HG02884 (cell line): ENCODE data around the gene INPP4A.

Experiments
- ATAC-seq: cut with Tn5 transposase; IDR thresholded peaks from one replicate; pipeline ENCODE4 v1.9.1; 2021; ENCODE audit warnings: mild to moderate bottlenecking, moderate library complexity; ENCODE audit not compliant: unreplicated experiment

Gene INPP4A

GRCh38 chr2:98558852-98559530 lies 114.3 kb downstream of the INPP4A start:
- no peak for ATAC-seq

GRCh38 chr2:98559581-98559980 lies 114.9 kb downstream of the INPP4A start:
- ATAC-seq: no peak

- no peak for ATAC-seq
Observed at GRCh38 chr2:98560256-98560771, 115.7 kb downstream of the INPP4A start.

- ATAC-seq: no peak
Observed at GRCh38 chr2:98561018-98561417, 116.4 kb downstream of the INPP4A start.

GRCh38 chr2:98561902-98562695 lies 117.4 kb downstream of the INPP4A start:
- ATAC-seq: no peak

- ATAC-seq: no peak
Observed at GRCh38 chr2:98563394-98563793, 118.7 kb downstream of the INPP4A start.

GRCh38 chr2:98564541-98565132 lies 120.0 kb downstream of the INPP4A start:
- ATAC-seq: no peak

GRCh38 chr2:98565286-98565860 lies 120.7 kb downstream of the INPP4A start:
- ATAC-seq: no peak

GRCh38 chr2:98565941-98566340 lies 121.3 kb downstream of the INPP4A start:
- ATAC-seq: no peak

- ATAC-seq: no peak
Observed at GRCh38 chr2:98568161-98568956, 123.7 kb downstream of the INPP4A start.

- peak; percentile 54 for ATAC-seq
Observed at GRCh38 chr2:98569197-98569793, 124.6 kb downstream of the INPP4A start.

- ATAC-seq: no peak
Observed at GRCh38 chr2:98569915-98570314, 125.3 kb downstream of the INPP4A start.

- no peak for ATAC-seq
Observed at GRCh38 chr2:98570356-98570755, 125.7 kb downstream of the INPP4A start.

- ATAC-seq: no peak
Observed at GRCh38 chr2:98571121-98571701, 126.6 kb downstream of the INPP4A start.

- no peak for ATAC-seq
Observed at GRCh38 chr2:98571796-98572195, 127.1 kb downstream of the INPP4A start.

GRCh38 chr2:98572211-98572610 lies 127.6 kb downstream of the INPP4A start:
- no peak for ATAC-seq

- no peak for ATAC-seq
Observed at GRCh38 chr2:98572676-98573075, 128.0 kb downstream of the INPP4A start.

- no peak for ATAC-seq
Observed at GRCh38 chr2:98573426-98573825, 128.8 kb downstream of the INPP4A start.

- ATAC-seq: no peak
Observed at GRCh38 chr2:98576666-98577312, 132.1 kb downstream of the INPP4A start.
